Esophagus muscularis mucosa (tissue), 4 donors: ENCODE data around the gene SPDYE16. TPM values are rescaled to one million over a fixed set of nuclear protein-coding genes. Genes with fewer than 3 reads are reported as not detected.
A peak's percentile ranks its signal among the peaks of the same experiment; 100 is the strongest.
"Not testable (repeated sequence)": the region's sequence is repeated elsewhere in the genome, so short reads cannot be mapped to it uniquely, and the experiment has no call there.

Experiments used
- DNase-seq: peaks from one replicate; pipeline ENCODE4 v3.0.0-alpha.2; 2017; ENCODE audit errors: extremely low spot score
- H3K27ac ChIP-seq, 4 donors: fragments of 200-600 bp; sonication (generic); replicated peaks in 1 of 4; 1 replicate in 3 of 4; 2 replicates in 1 of 4; pipeline ENCODE4 v1.5.1; 2016 to 2019; ENCODE audit warnings: mild to moderate bottlenecking in 1 of 4
- H3K27me3 ChIP-seq, 4 donors: fragments of 200-600 bp; sonication (generic); one replicate each; pipeline versions ENCODE4 v1.5.1 to v1.6.0; 2016 to 2019
- H3K36me3 ChIP-seq, 4 donors: fragments of 200-600 bp; sonication (generic); one replicate each; pipeline ENCODE4 v1.5.1; 2016 to 2019
- H3K4me1 ChIP-seq, 4 donors: fragments of 200-600 bp; sonication (generic); one replicate each; pipeline ENCODE4 v1.5.1; 2016 to 2019
- H3K4me3 ChIP-seq, 4 donors: fragments of 200-600 bp; sonication (generic); 1 replicate in 2 of 4; 2 replicates in 2 of 4; pipeline ENCODE4 v1.5.1; 2016 to 2019; ENCODE audit warnings: mild to moderate bottlenecking in 4 of 4, moderate library complexity in 1 of 4
- H3K9me3 ChIP-seq, 4 donors: fragments of 200-600 bp; sonication (generic); 1 replicate in 3 of 4; 2 replicates in 1 of 4; pipeline ENCODE4 v1.5.1; 2016 to 2019
- EP300 ChIP-seq: sonication (generic); formaldehyde crosslinking; IDR thresholded peaks from one replicate; pipeline ENCODE4 v1.6.1; 2017; ENCODE audit warnings: antibody characterized with exemption
- POLR2A ChIP-seq: fragments of 450-650 bp; IDR thresholded peaks from one replicate; pipeline ENCODE4 v1.6.1; 2017; ENCODE audit warnings: antibody characterized with exemption, moderate library complexity, mild to moderate bottlenecking, low read depth
- POLR2AphosphoS5 ChIP-seq, 2 donors: sonication (generic); formaldehyde crosslinking; IDR thresholded peaks; one replicate each; pipeline ENCODE4 v1.6.1; 2017; ENCODE audit warnings: antibody characterized with exemption in 2 of 2
- WGBS: methylation state at CpG from one replicate; pipeline ENCODE4 v1.1.5; 2018; 5-methylcytosine and 5-hydroxymethylcytosine counted together
- intact Hi-C: fragments of 100-400 bp; cut with DNase I; formaldehyde crosslinking; loops from one replicate; pipeline ENCODE4 v1.15.1; 2023
- total RNA-seq, 4 donors: library from RNA; depleted of rRNA; stranded (reverse); fragments of >200 nt; gene quantifications; one replicate each; pipeline versions ENCODE4 v1.1.0 to v1.2.1, GENCODE V29; 2016
- TF ChIP-seq, protein P1 (sequence below), 3 experiments: fragments of 200-600 bp in 2 of 3; fragments of 450-650 bp in 1 of 3; sonication (generic) in 2 of 3; IDR thresholded peaks; one replicate each; pipeline ENCODE4 v1.5.1; 2017 to 2019; ENCODE audit warnings: antibody characterized with exemption in 3 of 3, mild to moderate bottlenecking in 2 of 3, moderate library complexity in 1 of 3

SPDYE16 gene
- total RNA-seq, 4 donors from 2014 or later = 0.19 TPM; not detected in 3

DNA sequence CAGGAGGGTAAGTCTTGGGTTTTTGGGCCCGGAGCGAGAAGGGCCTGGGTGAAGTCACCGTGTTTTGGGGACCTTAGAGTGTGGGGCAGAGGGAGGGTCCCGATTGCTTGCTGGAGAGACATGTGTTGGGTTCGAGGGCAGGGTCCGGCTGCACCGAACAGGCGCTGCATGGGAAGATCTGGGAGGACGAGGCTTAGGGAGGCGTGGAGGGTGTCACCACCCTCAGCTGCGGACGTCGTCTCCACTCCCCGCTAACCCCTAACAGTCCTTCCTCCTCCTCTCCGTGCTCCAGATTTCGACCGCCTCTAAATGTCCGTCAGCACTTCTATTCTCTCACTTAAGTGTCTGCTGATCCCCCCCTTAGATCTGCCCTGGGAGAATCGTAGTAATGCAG is 6.8 kb upstream of the SPDYE16 start:
- WGBS = 2% methylated on average over 19 of the region's 19 CpGs
- H3K36me3 ChIP-seq, H3K9me3 ChIP-seq, intact Hi-C loops, DNase-seq, H3K27me3 ChIP-seq: not testable (repeated sequence)
- peak overlapping the region; percentile 70 to 93 (median 80) for H3K4me3 ChIP-seq
- peaks cover 0 to 13% (median 10%) of the 10 kb centered on the region in 4 donors for H3K4me1 ChIP-seq
- H3K27ac ChIP-seq = peak overlapping the region; percentile 87 to 98 (median 94)

DNA sequence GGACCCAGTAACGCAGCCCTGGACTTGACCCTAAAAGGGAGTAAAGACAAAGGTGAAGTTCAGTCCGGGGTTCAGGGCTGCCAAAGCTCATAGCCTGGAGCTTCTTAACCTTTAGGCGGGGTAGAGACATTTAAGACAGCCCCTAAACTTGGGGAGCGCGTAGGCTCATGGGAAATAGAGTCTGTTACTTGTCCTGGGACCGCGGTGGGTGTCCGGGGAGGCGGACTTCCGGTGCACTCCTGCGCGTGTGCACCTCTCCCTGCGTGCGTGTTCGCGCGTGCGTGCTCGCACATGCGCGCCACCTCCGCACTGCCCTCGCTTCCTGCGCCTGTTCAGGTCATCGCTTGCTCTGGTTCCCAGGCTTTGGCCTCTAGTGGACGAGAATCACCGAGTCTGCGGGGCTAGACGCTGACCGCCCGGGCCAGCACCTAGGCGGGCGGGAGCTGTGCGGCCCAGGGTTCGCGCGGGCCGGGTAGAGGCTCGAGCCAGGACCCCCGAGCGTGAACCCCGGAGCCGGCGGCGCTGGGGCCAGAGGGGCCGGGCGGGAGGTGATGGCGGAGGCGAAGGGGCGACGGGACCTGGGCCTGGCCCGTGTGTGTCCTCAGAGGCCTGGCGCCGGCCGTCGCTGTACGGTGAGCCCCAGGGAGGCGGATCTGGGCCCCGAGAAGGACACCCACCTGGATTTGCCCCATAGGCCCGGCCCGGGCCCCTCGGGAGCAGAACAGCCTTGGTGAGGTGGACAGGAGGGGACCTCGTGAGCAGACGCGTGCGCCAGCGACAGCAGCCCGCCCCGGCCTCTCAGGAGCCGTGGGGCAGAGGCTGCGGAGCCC is 6.1 kb upstream of the SPDYE16 start:
- H3K36me3 ChIP-seq, H3K27me3 ChIP-seq, intact Hi-C loops, H3K9me3 ChIP-seq: not testable (repeated sequence)
- Histone ChIP-seq H3K27ac (peak overlapping the region; percentile 87 to 98 (median 94)), H3K4me1 (peaks cover 0 to 13% (median 10%) of the 10 kb centered on the region in 4 donors), H3K4me3 (peak overlapping the region; percentile 70 to 93 (median 80))
- TF ChIP-seq, protein P1, sequence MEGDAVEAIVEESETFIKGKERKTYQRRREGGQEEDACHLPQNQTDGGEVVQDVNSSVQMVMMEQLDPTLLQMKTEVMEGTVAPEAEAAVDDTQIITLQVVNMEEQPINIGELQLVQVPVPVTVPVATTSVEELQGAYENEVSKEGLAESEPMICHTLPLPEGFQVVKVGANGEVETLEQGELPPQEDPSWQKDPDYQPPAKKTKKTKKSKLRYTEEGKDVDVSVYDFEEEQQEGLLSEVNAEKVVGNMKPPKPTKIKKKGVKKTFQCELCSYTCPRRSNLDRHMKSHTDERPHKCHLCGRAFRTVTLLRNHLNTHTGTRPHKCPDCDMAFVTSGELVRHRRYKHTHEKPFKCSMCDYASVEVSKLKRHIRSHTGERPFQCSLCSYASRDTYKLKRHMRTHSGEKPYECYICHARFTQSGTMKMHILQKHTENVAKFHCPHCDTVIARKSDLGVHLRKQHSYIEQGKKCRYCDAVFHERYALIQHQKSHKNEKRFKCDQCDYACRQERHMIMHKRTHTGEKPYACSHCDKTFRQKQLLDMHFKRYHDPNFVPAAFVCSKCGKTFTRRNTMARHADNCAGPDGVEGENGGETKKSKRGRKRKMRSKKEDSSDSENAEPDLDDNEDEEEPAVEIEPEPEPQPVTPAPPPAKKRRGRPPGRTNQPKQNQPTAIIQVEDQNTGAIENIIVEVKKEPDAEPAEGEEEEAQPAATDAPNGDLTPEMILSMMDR (IDR thresholded peaks at IDR 0.05) = peak in 1 of 3 experiments; percentile 24
- TF ChIP-seq POLR2AphosphoS5 (IDR thresholded peaks at IDR 0.05) (peak; percentile 88 to 93), POLR2A (peak; percentile 9)
- peak; percentile 95 for DNase-seq
- 0% methylated on average over 24 of the region's 71 CpGs for WGBS

DNA sequence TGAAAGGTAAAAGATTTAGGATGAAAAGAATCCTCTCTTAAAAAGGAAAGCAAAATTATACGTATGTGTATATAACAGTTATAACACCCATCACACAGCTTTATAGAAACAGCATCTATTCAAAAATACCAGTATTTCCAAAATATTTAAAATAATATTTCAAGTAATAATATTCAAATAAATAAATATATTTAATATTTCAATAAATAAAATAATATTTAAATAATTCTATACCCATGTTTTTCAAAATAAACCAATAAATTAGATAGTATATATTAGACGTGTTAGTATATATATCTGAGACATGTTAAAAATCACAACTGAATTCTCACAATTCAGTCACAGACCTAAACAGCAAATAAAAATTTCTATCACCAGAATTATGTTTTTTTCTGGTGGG is 11.5 kb downstream of the SPDYE16 start:
- not testable (repeated sequence) for H3K4me3 ChIP-seq, DNase-seq

DNA sequence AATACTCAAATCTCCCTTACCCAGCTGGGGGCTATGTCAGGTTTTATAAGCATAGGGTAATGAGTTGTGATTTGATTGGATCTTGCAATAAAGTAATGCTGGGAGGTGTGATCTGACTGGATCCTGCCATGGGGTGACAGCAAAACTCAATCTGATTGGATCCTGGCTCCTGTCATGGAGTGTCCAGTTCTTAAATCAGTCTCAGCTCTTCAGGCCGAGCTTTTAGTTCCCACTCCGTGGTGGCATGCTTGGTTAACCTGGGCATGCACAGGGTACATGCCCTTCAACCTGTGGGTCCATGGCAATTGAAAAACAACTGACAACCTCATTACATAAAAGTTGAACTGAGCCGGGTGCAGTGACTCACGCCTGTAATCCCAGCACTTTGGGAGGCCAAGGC is 16.9 kb downstream of the SPDYE16 start:
- H3K36me3 ChIP-seq, H3K4me3 ChIP-seq, H3K27ac ChIP-seq, intact Hi-C loops, H3K4me1 ChIP-seq, DNase-seq, H3K27me3 ChIP-seq, H3K9me3 ChIP-seq: not testable (repeated sequence)
- WGBS = no CpG with 5 or more reads among the region's 4 CpGs

More for the DNA sequence above, 11.5 kb downstream of the SPDYE16 start:
- H3K9me3 ChIP-seq, H3K27ac ChIP-seq, H3K4me1 ChIP-seq, H3K36me3 ChIP-seq, H3K27me3 ChIP-seq, intact Hi-C loops: not testable (repeated sequence)
- WGBS = no CpG with 5 or more reads among the region's 2 CpGs

DNA sequence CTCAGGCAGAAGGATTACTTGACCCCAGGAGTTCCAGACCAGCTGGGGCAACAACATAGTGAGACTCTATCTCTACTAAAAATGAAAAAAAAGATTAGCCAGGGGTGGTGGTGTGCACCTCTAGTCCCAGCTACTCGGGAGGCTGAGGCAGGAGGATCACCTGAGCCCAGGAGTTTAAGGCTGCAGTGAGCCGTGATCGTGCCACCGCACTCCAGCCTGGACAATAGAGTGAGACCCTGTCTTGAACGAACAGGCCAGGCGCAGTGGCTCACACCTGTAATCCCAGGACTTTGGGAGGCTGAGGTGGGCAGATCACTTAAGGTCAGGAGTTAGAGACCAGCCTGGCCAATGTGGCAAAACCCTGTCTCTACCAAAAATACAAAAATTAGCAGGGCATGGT is 26.2 kb downstream of the SPDYE16 start:
- intact Hi-C loops, H3K9me3 ChIP-seq, H3K27ac ChIP-seq, H3K36me3 ChIP-seq, H3K27me3 ChIP-seq, DNase-seq, H3K4me3 ChIP-seq: not testable (repeated sequence)
- WGBS = no CpG with 5 or more reads among the region's 6 CpGs
- peaks cover 5 to 17% (median 9%) of the 10 kb centered on the region in 4 donors for H3K4me1 ChIP-seq

DNA sequence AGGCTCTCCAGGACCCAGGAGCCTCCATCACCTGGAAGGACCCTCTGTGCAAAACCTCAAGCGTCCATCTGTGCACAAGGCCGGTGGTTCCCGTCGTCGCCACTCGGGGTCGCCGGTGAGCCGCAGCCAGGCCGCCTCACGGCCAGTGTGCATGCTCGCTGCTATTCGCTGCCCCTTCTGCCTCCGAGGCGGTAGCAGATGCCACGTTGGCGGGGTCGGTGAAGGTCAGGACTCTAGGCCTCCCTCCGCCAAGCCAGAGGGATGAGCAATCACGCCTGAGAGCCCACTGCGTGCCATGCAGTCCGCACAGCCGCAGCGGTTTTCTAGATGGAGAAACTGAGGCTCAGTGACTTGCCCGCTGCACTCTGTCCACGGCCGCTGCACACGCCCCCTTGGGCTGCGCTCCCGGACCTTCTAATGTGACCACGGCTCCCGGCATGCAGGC is 27.1 kb downstream of the SPDYE16 start:
- peak overlapping the region in 2 of 4 donors; percentile 25 to 32 for H3K4me3 ChIP-seq
- intact Hi-C loops = no loop called here
- peaks cover 0 to 6% (median 0%) of the 10 kb centered on the region in 4 donors for H3K27me3 ChIP-seq
- TF ChIP-seq POLR2A (no peak), EP300 (no peak), POLR2AphosphoS5 (IDR thresholded peaks at IDR 0.05) (no peak)
- TF ChIP-seq, protein P1 (IDR thresholded peaks at IDR 0.05) = no peak
- H3K27ac ChIP-seq = no peak overlapping the region
- WGBS = no CpG with 5 or more reads among the region's 32 CpGs
- H3K36me3 ChIP-seq = no peaks in the 10 kb centered on the region
- H3K4me1 ChIP-seq = peaks cover 5 to 17% (median 9%) of the 10 kb centered on the region in 4 donors
- no peak for DNase-seq
- H3K9me3 ChIP-seq = no peaks in the 10 kb centered on the region
